ENCODE measurements around the gene WNT4. TPM values are rescaled to one million over a fixed set of nuclear protein-coding genes. Genes with fewer than 3 reads are reported as not detected.

WNT4 gene
- polyA plus RNA-seq, 3 donors, result not detected

DNA sequence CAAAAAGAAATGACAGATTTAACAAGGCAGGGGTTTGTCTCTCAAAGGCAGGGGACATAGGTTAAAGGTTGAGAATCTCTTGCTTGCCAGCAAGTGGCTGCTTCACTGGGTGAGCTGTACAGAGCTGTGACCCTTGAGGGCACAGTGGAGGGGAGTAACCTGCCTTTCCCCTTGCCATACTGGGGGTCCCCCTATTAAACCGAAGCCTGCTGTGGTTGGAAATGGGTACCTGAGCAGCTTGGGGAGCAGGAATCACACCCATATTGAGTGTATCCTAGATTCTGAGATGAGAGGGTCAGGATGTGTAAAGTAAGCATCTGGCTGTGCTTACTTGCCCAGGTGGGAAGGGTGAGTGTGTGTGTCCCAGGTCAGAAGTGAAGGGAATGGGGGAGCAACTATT is 31.8 kb downstream of the WNT4 start:
- H3K4me2 ChIP-seq (replicated peaks; ENCODE audit: extremely low read depth, low read length, poor library complexity, severe bottlenecking), result no peak overlapping the region
- TF ChIP-seq, protein P1, sequence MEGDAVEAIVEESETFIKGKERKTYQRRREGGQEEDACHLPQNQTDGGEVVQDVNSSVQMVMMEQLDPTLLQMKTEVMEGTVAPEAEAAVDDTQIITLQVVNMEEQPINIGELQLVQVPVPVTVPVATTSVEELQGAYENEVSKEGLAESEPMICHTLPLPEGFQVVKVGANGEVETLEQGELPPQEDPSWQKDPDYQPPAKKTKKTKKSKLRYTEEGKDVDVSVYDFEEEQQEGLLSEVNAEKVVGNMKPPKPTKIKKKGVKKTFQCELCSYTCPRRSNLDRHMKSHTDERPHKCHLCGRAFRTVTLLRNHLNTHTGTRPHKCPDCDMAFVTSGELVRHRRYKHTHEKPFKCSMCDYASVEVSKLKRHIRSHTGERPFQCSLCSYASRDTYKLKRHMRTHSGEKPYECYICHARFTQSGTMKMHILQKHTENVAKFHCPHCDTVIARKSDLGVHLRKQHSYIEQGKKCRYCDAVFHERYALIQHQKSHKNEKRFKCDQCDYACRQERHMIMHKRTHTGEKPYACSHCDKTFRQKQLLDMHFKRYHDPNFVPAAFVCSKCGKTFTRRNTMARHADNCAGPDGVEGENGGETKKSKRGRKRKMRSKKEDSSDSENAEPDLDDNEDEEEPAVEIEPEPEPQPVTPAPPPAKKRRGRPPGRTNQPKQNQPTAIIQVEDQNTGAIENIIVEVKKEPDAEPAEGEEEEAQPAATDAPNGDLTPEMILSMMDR (IDR thresholded peaks at IDR 0.05), result no peak
- no peak overlapping the region for H3K9ac ChIP-seq (ENCODE audit: insufficient read depth, low read length, poor library complexity, severe bottlenecking)
- H3K27ac ChIP-seq (ENCODE audit: low read depth in 1 of 2, low read length in 2 of 2), result no peak overlapping the region
- no peak overlapping the region for H3K4me3 ChIP-seq (replicated peaks in 1 of 3; ENCODE audit: low read depth in 2 of 3, low read length in 3 of 3)
- Mint-ChIP-seq H3K4me3 (no peak overlapping the region), H3K4me1 (peaks cover 4% of the 10 kb centered on the region), H3K27ac (peak overlapping the region in 2 of 7 donors; percentile 30 to 57), H3K9me3 (no peaks in the 10 kb centered on the region), H3K36me3 (peaks cover 58 to 87% of the 10 kb centered on the region in 2 donors), H3K27me3 (ENCODE audit: low read depth in 3 of 3) (no peaks in the 10 kb centered on the region)
- H2AFZ ChIP-seq (ENCODE audit: insufficient read depth, low read depth, low read length, poor library complexity, severe bottlenecking), result no peak overlapping the region
- peaks cover 47 to 98% of the 10 kb centered on the region in 2 donors for H3K36me3 ChIP-seq (replicated peaks in 1 of 2; ENCODE audit: control insufficient read depth in 1 of 2, insufficient read depth in 2 of 2, low read length in 2 of 2)
- H3K9me3 ChIP-seq (replicated peaks in 1 of 2; ENCODE audit: control insufficient read depth in 1 of 2, insufficient read depth in 1 of 2, low read length in 2 of 2), result no peaks in the 10 kb centered on the region
- peaks cover 100% of the 10 kb centered on the region for H4K20me1 ChIP-seq (ENCODE audit: insufficient read depth, low read length)
- no peaks in the 10 kb centered on the region for H3K27me3 ChIP-seq (ENCODE audit: control insufficient read depth in 2 of 2, insufficient read depth in 2 of 2, low read length in 2 of 2)
- no peaks in the 10 kb centered on the region for H3K4me1 ChIP-seq (ENCODE audit: control insufficient read depth in 1 of 2, insufficient read depth in 2 of 2, low read length in 2 of 2)
- intact Hi-C loops (cut with micrococcal nuclease), result no loop called here
- H3K79me2 ChIP-seq (ENCODE audit: insufficient read depth, low read length), result peaks cover 43% of the 10 kb centered on the region
- DNase-seq, result no peak
- no CpG with 5 or more reads among the region's 1 CpG for WGBS (ENCODE audit: insufficient coverage)

DNA sequence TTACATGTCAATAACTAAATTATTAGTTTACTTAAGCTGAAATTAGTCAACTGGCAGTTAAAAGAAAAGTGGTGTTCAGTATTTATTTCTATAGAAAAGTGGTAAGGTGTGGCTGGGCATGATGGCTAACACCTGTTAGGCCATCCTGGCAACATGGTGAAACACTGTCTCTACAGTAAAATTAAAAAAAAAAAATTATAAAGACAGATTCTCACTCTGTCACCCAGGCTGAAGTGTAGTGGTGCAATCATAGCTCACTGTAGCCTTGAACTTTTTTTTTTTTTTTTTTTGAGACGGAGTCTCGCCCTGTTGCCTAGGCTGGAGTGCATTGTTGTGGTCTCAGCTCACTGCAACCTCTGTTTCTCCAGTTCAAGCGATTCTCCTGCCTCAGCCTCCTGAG is 32.9 kb downstream of the WNT4 start:
- Mint-ChIP-seq H3K27ac (peak overlapping the region in 1 of 7 donors; percentile 5), H3K4me1 (peaks cover 3% of the 10 kb centered on the region), H3K4me3 (no peak overlapping the region), H3K36me3 (peaks cover 63 to 89% of the 10 kb centered on the region in 2 donors), H3K9me3 (no peaks in the 10 kb centered on the region), H3K27me3 (ENCODE audit: low read depth in 3 of 3) (no peaks in the 10 kb centered on the region)
- DNase-seq, result no peak
- Histone ChIP-seq H3K4me3 (replicated peaks in 1 of 3; ENCODE audit: low read depth in 2 of 3, low read length in 3 of 3) (no peak overlapping the region), H3K4me1 (ENCODE audit: control insufficient read depth in 1 of 2, insufficient read depth in 2 of 2, low read length in 2 of 2) (no peaks in the 10 kb centered on the region), H3K27ac (ENCODE audit: low read depth in 1 of 2, low read length in 2 of 2) (no peak overlapping the region), H3K79me2 (ENCODE audit: insufficient read depth, low read length) (peaks cover 54% of the 10 kb centered on the region), H3K9ac (ENCODE audit: insufficient read depth, low read length, poor library complexity, severe bottlenecking) (no peak overlapping the region), H3K36me3 (replicated peaks in 1 of 2; ENCODE audit: control insufficient read depth in 1 of 2, insufficient read depth in 2 of 2, low read length in 2 of 2) (peaks cover 52 to 98% of the 10 kb centered on the region in 2 donors), H2AFZ (ENCODE audit: insufficient read depth, low read depth, low read length, poor library complexity, severe bottlenecking) (no peak overlapping the region), H4K20me1 (ENCODE audit: insufficient read depth, low read length) (peaks cover 100% of the 10 kb centered on the region), H3K27me3 (ENCODE audit: control insufficient read depth in 2 of 2, insufficient read depth in 2 of 2, low read length in 2 of 2) (no peaks in the 10 kb centered on the region), H3K9me3 (replicated peaks in 1 of 2; ENCODE audit: control insufficient read depth in 1 of 2, insufficient read depth in 1 of 2, low read length in 2 of 2) (no peaks in the 10 kb centered on the region), H3K4me2 (replicated peaks; ENCODE audit: extremely low read depth, low read length, poor library complexity, severe bottlenecking) (no peak overlapping the region)
- intact Hi-C loops (cut with micrococcal nuclease), result no loop called here
- TF ChIP-seq, protein P1 (IDR thresholded peaks at IDR 0.05), result no peak
- WGBS (ENCODE audit: insufficient coverage), result 100% methylated on average over 1 of the region's 3 CpGs
